Brain pericyte (primary cell): Measurements from ENCODE around the gene TTC33.
"Not testable (repeated sequence)": the region's sequence is repeated elsewhere in the genome, so short reads cannot be mapped to it uniquely, and the experiment has no call there.

Source experiments
- DNase-seq: peaks from one replicate; pipeline ENCODE4 v3.0.0-alpha.2; 2012; ENCODE audit warnings: low read depth, low spot score

The TTC33 gene

DNA sequence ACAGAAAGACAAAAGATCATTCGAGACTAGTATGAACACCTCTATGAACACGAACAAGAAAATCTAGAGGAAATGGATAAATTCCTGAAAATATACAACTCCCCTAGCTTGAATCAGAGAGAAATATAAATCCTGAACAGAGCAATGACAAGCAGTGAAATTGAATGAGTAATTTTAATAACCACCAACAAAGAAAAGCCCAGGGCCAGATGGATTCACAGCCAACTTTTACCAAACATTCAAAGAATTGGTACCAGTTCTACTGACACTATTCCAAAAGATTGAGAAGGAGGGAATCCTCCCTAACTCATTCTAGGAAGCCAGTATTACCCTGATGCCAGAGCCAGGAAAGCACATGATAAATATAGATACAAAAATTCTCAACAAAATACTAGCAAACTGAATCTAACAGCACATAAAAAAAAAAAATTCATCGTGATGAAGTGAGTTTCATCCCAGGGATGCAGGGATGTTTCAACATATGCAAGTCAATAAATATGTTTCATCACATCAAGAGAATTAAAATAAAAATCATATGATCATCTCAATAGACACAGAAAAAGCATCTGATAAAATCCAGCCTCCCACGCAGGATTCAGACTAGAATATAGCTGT lies 101.3 kb downstream of the TTC33 start:
- DNase-seq: no peak

DNA sequence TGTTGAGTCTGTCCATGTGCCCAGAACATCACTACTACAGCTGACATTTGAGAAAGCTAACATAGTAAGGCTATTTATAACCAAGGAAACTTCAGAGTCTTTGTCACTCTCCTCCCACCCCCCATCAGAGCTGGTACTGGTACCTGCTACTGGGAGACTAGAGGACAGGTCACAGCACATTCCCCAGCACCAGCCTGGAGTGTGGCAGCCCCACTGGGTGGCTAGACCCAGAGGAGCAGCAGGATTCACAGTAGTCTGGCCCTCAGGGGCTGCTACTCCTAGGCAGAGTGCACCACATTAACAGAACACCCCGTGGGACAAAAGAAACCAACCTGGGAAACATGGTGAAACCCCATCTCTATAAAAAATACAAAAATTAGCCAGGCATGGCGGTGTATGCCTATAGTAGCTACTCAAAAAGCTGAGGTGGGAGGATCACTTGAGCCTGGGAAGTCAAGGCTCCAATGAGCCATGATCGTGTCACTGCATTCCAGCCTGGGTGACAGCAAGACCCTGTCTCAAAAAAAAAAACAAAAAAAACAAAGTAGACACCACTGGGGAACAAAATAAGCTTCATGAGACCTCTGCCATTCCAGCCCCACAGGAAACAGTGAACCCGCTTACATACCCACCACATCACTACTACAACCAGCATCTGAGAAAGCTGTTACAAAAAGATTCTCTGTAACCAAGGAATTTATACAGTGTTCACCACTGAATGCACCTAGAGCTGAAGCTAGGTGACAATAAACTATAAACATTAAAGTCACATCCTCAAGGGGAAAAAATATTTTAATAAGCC lies 102.3 kb downstream of the TTC33 start:
- no peak for DNase-seq

DNA sequence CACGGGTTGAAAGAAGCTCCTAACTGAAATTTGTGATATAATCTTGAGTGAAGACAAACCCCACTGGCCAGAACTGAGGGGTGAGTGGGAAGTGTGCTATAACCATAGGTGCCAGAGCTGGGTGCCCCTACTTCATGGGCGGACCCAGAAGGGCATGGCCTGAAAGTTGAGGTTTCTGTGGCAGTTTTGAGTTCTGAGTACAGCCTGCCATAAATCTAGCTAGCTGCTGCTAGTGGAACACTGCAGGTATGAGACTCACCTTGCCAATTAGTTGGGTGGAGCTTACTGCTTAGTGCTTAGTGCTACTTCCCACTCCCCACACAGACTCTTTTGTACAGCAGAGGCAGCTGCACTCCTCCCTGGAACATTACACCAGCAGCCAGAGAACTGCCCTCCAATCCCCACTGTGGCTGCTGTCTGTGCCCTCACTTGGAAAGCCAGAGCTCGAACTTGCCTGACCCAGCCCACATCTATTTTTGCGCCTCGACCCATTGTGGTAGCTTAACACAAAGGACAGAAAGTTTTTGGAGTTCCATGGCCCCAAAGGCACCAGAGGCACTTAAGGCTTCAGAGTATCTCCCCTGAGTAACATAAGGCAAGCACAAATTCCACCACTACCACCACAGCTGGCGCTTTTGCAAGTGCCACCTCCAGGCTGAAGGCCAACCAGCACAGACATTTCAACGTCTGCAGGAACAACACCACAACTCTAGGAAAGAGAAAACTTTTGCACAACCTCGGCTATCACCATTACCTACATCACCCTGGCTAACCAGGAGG lies 103.1 kb downstream of the TTC33 start:
- no peak for DNase-seq

DNA sequence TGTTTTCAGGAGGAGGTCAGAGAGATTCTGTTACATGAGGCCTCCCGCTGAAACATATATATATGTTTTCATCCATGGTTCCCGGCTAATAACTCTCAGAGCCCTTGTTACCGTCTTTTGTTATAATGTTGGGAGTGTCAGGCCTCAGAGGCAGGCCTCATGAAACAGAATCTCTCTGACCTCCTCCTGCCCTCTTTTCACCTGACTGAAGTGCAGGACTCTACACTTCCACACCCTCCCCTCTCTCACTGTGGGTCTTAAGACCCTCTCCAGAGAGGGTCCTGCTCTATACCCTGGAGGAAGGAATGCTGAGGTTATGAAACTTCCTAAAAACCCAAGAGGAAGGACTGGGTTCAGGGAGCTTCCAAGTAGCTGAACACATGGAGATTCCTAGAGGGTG lies 104.6 kb downstream of the TTC33 start:
- DNase-seq: no peak

DNA sequence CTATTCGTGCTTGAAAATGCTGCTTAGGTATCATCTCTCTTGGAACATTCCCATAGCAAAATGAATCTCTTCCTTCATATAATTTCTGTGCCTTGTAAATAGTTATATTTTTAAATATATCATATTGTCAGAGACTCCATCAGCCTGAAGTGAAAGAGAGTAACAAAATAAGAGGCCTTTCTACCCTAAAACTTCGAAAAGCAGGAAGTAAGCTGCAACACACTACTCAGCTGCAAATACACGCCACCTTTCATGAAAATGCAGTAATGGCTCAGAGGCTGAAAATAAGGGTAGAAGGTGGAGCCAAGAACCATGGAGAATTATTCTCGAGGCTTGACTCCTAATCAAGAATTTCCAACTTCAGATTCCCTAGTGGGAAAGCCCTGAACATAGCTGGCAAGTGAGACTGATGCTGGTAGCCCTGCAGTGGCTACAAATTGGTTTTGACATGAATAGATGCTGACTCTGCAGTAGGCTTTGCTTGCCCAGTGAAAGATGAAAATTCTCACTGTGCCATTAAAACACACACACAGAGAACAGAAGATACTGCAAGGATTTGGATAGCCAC lies 106.2 kb downstream of the TTC33 start:
- DNase-seq: no peak

DNA sequence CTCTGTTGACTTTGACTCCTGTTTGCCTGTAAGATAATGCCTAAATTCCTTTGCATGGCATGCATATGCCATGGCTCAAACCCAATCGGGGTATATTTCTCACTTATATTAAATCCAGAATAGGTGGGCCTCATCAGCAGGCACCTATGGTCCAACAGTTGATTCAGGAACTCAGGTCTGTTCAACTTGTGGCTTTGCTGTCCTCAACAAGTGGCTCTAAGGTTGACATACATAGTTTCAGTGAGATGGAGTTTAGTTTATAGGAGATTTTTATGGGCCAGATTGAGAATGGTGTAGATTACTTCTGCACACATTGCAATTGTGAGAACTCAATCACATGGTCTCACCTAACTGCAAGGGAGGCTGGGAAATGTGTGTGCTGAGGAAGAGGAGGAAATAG lies 107.6 kb downstream of the TTC33 start:
- no peak for DNase-seq

DNA sequence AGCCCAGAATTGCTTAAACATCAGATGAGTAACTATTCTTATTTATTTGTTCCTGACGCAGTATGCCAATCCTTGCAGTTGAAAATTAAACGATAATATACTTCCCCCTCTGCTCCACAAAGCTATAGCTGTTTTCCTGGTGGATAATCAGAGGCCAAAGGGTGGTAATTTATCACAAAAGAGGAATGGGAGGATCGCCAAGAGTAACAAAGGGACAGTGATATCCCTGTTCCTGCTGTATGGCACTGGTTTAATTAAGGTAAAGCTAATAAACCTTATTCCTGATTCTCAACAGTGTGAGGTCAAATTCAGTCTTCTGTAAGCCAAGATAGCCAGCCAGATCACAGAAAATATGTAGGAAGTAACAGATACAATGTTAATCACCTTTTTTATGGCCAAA lies 109.5 kb downstream of the TTC33 start:
- no peak for DNase-seq

DNA sequence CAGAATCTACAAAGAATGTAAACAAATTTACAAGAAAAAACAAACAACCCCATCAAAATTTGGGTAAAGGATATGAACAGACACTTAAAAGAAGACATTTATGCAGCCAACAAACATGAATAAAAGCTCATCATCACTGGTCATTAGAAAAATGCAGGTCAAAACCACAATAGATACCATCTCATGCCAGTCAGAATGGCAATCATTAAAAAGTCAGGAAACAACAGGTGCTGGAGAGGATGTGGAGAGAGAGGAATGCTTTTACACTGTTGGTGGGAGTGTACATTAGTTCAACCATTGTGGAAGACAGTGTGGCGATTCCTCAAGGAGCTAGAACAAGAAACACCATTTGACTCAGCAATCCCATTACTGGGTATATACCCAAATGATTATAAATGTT lies 116.2 kb downstream of the TTC33 start:
- not testable (repeated sequence) for DNase-seq

DNA sequence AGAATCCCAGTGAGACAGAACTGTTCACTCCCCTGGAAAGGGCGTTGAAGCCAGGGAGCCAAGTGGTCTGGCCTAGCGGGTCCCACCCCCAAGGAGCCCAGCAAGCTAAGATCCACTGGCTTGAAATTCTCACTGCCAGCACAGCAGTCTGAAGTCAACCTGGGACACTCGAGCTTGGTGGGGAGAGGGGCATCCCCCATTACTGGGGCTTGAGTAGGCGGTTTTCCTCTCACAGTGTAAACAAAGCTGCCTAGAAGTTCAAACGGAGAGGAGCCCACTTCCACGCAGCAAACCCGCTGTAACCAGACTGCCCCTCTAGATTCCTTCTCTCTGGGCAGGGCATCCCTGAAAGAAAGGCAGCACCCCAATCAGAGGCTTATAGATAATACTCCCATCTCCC lies 121.2 kb downstream of the TTC33 start:
- DNase-seq: no peak

DNA sequence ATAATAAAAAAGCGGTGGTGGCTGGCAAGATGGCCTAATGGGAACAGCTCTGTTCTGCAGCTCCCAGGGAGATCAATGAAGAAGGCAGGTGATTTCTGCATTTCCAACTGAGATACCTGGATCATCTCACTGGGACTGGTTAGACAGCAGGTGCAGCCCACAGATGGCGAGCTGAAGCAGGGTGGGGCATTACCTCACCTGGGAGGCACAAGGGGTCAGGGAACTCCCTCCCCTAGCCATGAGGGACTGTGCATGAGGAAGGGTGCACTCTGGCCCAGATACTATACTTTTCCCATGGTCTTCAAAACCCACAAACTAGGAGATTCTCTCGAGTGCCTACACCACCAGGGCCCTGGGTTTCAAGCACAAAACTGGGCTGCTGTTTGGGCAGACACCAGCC lies 121.6 kb downstream of the TTC33 start:
- no peak for DNase-seq

DNA sequence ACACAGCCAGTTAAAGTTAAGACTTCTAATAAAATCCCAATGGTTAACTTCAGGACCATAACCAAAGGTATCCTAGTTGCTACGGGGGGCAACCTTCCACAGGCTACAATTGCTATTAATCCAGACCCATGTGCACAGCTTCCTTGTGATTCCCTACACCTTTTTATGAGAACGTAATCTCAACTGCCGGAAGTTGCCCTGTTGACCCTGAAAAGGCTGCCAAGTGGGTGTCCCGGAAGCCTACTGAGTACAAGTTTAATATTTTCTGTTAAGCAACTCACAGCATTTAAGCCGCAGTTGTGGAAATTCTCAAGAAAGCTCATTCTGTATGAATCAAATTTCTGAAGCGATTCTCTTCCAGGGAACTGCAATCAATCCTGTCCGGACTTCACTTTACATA lies 124.5 kb downstream of the TTC33 start:
- DNase-seq: no peak

DNA sequence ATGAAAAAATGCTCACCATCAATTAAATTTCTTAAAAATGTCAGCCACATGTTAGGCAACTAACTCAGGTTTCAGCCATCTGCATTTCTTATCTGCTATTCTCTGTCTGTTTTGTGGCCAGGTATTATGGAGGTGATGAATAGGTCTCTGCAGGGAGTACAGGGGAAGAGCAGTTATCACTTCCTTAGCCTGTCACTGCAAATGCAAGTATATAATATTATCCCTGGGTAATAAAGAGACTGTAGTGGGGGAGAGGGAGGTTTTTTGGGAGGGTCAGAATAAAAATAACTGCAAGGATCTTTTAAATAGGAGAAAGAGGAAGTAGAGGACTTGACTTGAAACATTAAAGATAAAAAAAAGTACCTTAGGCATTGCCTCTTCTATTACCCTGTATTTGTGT lies 125.6 kb downstream of the TTC33 start:
- no peak for DNase-seq

DNA sequence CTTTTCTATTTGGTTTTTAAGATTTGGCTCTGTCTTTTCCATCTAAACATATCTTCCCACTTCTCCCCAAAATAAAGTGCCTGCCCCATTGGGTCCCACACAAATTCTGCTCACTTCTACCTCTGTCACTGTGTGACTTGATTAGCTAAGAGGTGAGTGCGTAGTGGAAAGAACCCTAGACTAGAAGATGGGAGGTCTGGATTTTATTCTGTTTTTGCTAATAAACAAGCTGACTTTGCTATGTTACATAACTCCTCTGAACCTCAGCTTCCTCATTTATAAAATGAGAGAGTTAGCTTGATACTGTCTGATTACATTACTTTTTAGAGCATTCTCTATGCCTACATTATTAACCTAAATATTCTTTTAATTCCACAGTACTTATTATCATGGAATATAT lies 127.4 kb downstream of the TTC33 start:
- DNase-seq: no peak

DNA sequence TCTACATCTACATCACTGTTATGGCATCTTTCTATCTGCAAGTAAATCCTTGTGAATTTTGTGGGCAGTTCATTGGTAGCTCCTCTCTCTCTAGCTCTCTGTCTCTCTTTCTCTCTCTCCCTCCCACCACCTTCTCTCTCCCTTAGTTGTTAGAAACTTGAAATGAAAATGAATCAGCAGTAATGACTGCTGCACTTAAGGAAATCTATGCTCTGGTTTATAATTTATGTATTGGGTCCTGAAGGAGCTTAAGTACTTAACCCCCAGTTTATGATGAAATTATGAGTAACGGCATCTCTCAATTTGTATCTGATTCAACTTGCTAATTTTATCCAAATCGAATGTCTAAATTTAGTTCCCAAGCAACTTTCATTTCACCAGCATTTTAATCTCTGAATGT lies 128.1 kb downstream of the TTC33 start:
- DNase-seq: no peak

DNA sequence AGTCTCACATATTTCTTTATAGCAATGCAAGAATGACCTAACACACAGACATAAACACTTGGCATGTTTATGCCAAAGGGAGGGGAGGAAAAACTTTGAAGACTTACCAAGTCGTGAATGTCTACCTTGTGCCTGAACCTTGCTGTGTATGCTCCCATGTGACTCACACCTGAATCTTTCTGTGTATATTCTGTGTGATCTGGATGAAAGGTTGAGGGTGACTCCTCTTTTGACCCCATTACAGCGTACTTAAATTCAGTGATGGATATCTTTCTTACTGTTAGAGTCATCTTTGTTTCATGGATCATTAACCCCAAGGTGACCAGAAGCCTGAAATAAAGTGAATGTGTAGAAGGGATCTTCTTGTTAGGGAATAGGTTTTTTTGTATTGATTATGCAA lies 129.0 kb downstream of the TTC33 start:
- DNase-seq: no peak

DNA sequence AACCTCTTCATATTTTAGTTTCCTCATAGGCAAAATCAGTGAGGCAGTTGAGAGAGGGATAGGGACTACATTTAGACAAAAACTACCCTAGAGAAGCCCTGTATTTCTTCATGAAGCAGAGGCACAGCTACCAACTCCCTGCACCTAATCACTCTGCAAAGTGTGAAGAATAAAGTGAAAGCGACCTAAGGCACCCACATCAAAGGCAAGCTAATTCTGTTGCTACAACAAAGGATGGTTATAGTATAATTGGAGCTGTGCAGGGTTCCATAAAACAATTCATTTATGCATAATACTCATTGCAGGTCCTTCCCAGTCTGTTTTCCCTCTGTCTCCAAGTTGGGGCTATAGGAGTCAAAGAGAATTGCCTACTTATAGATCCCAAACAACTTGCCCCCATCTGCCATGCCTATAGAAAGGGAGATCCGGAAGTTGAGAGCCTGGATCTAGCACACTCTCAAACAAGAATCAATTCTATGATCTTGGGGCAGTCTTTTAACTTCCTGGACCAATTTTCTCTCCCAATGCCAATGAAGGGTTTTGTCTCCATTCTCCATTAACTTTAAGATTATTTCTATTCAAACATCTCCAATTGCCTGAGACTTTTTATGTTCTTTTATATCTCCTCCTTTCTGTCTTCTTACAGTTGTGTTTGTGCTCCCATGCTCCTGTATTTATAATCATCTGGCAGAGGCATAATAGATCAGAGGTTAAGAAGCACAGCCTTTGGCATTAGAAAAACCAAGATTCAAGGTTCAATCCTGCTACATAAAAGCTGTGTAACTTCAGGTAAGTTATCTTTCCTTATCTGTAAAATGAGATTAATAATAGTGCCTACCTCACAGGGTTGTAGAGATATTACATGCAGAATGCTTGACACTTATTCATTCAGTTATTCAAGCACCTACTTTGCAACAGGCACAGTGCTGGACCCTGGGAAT lies 132.0 kb downstream of the TTC33 start:
- DNase-seq: no peak

DNA sequence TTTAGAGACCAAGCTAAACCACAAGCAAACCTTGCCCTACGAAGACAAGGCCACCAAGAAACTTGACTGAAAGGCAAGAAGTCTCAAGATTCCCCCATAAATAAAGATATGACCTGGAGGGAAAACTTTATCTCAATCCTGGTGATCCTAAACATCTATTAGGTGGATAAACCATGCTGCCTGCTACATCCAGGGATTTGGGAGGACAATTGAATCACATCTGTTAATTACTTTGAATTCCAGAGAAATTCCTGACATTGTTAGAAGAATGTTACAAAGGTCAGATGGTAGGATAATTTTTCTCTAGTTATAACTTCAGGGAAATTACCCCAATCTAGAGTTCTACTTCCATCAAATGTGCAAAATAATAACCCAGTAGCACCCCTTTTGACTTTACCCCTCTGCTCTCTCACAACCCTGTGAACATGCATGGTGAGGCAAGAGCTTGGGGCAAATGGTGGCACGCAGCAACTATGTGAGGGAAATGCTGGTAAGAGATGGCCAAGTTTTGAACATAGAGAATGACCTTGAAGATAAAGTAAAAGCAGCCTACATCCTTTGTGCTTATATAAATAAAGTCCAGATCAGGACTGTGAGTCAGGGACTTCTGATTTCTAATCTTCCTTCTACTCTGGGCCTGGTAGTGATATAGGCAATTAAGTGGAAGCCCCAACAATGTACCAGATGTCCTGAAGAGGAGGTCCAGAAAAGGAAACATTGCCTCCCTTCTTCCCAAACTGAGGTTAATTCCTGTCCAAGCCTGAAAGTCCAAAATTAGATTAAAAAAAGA lies 133.1 kb downstream of the TTC33 start:
- DNase-seq: no peak

DNA sequence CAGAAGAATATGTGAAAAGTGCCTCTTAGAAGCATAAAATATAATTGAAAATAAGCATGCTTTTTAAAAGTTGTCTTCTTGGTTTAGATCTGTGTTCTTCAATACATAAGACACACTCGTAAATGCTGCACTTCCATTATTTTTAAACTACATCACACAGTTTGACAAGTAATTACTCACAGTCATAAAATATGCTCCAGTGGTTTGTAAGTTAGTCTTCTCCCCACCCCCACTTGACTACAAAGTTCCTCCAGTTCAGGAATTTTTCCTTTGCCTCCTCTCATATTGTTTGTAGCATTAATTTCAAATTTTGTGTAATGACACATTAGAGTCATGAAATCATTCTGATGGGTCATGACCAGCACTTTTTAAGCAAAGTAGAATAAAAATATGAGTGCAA lies 136.3 kb downstream of the TTC33 start:
- no peak for DNase-seq

DNA sequence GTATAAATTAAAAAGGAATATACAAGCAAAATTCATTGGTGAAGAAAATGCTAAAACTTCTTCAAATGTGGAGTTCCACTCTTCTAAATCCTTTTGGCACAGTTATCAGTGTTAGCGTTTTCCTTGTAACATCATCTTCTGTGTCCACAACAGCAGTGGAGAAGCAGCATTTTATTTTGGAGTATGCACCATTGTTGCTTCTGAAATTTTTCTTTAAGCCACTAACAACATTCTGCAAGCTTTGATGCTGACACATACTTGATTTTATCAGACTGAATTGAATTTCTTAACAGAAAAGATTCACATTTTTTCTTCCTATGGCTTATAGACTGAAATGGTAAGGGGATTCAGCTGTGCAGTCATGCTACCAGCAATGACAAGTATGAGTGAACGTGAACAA lies 136.8 kb downstream of the TTC33 start:
- no peak for DNase-seq

DNA sequence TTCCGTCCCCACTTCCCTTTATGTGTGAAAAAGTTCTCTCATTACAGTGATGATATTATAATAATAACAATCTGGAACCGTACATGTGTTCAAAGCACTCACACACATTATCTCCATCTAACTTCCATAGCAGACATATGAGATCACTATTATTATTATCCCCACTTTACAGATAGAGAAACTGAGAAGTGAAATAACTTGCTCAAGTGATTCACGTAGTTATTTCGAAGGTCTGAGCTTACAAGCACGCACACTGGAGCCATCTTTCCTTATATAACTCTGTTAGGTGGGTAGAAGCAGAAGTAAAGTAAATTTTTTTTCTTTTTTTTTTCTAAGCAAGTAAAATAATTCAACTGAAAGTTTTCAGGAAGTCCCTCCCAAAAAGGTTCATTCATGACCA lies 139.0 kb downstream of the TTC33 start:
- no peak for DNase-seq
